HG02884 (cell line): ENCODE results near the gene E2F3.

Experiments used
- ATAC-seq: cut with Tn5 transposase; IDR thresholded peaks from one replicate; pipeline ENCODE4 v1.9.1; 2021; ENCODE audit warnings: mild to moderate bottlenecking, moderate library complexity; ENCODE audit not compliant: unreplicated experiment

The E2F3 gene

DNA sequence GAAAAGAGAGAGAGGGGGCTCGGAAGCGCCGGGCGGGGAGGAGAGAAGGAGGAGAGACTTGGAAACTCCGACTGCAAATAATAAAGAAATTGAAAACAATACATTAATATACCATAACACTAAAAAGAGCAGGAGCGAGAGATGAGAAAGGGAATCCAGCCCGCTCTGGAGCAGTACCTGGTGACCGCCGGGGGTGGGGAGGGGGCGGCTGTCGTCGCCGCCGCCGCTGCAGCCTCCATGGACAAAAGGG is 338 bp downstream of the E2F3 start:
- no peak for ATAC-seq

DNA sequence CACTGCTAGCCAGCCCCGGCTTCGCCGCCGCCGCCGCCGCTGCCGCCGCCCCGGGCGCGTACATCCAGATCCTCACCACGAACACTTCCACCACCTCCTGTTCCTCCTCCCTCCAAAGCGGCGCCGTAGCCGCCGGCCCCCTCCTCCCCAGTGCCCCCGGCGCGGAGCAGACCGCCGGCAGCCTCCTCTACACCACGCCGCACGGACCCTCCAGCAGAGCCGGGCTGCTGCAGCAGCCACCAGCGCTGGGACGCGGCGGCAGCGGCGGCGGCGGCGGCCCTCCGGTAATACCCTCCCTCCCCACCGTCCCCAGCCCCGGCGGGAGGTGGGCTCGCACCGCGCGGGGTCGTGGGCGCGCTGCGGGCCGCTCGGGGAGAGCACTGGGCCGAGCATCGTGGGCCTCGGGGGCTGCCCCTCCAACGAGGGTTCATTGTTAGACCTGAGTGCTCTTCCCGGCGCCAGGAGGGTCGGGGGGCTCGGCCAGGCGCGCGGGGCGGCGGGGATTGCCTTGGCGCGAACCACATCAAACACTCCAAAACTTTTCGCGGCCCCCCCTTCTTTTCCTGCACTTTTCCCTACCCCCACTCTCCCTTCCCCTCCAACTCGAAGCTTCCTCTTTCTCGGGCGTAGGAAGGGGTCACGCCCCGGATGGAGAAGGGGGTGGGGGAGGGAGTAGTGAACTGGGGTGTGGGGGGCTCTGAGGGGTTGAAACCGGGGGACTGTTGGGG is 827 bp downstream of the E2F3 start:
- ATAC-seq = no peak

DNA sequence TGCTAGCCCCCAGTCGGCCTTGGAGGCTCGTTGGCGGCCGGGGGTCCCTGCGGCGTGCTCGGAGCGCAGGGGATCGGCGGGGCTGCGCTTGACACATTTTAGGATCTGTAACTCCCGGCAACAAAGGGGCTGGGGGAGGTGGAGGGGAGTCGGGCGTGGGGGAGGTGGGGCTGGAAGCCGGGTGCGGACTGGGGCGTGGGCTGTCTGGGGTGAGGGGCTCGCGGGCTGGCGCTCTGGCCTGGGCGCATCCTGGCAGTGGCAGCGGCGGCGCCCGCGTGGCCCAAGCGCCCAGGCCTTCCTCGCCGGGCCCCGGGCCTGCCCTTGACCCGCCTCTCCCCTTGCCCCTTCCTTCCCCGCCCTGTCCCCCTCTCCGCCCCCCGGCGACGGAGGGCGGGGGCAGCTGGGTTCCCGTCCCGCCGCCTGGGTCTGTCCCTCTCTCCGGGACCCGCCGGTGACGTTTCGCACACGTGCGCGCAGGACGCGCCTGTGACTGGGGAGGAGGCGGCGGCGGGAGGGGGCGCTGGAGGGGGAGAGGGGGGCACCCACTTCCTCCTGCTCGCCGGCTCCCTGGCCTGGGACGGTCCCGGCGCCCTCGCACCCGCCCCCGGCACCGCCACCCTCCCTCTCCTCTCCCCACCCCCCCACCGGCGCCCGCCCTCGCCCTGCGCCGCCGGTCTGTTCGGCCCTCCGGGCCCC is 1.5 kb downstream of the E2F3 start:
- ATAC-seq = peak; percentile 36

DNA sequence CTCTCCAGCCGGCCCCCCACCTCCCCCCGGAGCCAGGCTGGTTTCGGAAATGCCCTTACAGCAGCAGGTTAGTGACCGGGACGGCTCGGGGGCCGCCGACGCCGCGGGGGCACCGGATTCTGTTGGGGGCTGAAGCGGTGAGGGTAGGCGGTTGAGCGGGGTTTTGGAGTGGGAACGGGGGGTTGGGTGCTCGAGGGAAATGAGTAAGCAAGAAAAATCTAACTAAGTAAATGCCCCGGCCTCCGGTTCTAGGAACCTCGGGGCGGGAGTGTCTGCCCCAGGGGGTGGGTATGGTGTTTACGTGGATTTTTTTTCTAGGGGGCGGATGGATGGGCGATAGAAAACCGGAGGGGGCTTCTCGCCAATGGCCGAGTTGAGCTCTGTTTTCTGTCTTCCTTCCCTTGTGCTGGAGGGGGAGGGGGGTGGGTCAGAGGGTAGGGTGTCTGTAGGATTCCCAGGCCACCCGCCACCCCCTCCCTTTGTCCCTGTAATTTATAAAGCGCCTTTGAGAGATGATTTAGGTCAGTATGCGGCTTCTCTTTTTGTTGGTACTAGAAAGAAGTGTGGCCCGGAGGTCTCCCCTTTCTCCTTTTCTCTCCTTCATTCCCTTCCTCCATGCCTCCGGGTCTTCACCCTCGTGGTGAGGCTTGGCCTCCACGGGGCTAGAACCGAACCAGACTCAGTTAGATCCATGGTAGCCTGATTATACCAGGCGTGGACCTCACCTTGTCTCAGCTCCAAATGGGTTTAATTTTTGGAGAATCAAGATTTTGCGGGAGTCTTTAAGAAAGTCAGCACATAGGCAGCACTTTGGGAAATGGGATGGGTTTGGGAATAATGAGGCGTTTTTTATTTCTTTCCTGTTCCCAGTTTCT is 2.3 kb downstream of the E2F3 start:
- ATAC-seq = peak; percentile 1

DNA sequence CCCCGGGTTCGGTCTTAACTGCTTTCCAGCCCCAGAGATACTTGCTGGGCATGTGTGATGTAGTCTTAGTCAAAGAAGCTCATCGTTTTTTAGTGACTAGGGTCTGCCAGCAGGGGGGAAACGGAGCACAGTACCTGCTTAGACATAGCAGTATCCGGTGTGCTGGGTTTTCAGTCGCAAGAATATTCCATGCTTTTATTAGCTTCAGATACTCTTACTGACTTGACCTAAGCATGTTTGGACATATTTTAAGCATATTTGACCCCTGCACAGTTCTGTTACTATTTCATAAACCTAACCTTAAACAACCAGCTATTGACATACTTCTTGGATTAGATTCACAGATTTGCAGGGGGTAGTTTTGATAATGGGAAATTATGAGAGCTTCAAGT is 3.0 kb downstream of the E2F3 start:
- ATAC-seq = peak; percentile 26

DNA sequence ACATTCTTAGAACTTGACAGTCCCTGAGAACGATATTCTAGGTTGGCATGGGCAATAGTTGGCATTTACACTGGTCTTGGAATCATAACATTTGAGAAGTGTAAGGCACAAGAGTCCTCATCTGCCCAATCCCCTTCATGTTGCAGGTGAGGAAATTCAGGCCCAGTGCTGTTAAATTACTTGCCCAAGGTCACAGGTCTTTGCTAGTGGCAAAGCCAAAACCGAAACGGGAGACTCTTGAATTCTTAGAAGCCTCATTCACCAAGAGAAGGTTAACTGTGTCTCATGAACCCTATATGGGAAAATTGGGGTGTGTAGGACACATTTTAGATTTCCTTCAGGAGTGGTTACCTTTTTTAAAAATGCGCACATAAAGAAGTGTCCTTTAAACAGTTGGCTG is 7.2 kb downstream of the E2F3 start:
- no peak for ATAC-seq

DNA sequence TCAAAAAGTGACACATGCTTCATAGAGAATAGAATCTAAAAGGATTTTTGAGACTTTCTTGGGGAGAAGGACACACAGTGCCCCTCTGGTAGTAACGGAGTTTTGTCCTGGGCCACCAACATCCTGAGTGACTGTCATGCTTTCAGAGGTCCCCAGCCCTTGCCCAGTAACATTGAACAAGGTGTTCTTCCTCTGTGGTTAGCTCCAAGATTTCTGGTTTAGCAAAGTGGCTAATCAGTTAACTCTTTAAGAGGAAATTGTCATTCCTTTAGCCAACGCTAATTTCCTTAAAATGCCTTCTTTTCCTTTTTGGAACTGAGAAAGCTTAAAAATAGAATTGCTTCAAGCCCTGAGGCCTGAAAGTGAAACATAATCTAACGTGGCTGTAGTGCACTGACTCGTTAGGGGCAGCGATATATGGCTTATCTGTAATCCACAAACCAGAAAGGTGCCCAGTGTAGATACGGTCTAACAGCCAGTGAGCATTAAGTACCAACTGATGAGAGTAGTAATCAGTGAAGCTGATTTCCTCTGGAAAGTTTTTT is 7.8 kb downstream of the E2F3 start:
- ATAC-seq = peak; percentile 90

DNA sequence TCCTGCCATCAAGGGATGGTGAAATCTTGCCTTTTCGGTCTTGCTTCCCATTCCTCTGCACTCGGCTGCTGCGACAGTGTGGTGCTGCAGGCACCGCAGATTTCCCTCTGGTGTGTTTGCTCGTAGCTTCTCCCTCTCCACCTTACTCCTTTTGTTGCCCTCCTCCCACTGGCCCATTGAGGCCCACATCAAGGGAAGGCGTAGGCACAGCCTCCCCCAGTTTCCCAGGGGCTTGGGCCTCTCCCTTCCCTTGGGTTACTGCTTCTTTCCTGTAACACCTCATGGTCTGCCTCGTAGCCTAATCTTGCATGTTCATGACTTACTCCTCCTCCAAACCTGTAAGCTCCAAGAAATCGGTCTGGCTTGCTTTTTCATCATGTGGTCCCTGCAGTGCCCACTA is 9.9 kb downstream of the E2F3 start:
- ATAC-seq = no peak

DNA sequence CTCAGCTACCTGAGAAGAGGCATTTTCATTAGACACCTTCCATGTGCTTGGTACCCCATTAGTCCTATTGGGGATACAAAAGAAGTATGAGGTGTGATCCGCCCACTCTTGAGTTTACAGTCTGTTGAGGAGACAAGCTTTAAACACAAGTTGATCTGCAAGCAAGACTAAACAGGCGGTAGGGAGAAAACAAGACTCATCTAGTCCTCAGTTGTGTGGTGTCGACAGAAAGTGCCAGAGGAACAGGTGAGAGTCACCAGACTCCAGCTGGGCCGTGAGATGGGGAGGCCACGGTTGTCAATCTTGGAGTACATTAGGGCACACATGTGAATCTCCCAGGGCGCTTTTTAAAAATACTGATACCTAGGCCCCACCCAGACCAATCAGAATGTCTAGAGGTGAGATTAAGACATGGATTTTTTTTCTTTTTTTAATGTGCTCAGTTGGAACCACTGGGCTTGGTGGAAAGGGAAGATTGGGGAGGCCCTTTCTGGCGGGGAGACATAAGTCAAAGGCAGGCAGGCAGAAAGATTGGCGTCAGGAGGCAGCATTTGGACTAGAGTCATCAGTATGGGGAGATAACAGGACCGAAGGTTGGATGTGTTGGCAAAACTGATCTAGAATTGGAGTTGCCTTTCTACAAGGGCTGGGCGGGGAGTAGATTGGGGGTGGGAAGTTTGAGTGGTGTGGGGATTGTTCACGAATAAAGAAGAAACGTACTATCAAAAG is 10.4 kb downstream of the E2F3 start:
- ATAC-seq = no peak

DNA sequence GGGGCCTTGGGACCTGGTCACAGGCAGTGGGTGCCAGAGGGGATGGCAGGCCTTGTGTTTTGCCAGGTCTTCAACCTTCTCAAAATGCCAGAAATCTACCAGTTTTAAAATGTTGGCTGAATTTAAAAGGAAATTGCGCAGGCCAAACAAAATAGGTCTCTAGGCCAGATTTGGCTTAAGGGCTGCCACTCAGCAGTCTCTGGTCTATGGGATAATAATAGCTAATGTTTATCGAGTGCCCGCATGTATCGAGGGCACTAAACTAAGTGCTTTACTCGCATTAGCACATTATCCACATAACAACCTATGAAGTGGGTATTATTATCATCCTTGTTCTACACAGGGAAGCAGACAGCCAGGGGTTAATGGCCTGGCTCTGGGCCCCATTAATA is 11.0 kb downstream of the E2F3 start:
- no peak for ATAC-seq

DNA sequence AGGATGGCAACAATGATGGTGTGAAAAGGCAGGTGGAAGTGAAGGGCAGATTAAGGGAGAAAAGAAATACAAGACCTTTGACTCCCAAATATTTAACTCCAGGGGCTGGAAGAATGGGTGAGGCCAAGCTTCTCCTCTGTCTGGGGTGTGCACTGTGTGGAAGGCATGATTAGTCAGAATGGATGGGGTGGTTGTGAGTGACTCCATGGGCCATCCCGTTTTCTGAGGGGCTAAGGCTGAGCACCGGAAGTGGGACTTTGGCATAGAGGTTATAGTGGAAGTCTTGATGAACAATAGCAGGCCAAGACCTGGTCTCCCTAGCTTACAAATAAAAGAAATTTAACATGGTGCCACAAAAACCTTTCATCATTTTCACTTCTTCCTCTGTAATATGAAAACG is 12.1 kb downstream of the E2F3 start:
- no peak for ATAC-seq

DNA sequence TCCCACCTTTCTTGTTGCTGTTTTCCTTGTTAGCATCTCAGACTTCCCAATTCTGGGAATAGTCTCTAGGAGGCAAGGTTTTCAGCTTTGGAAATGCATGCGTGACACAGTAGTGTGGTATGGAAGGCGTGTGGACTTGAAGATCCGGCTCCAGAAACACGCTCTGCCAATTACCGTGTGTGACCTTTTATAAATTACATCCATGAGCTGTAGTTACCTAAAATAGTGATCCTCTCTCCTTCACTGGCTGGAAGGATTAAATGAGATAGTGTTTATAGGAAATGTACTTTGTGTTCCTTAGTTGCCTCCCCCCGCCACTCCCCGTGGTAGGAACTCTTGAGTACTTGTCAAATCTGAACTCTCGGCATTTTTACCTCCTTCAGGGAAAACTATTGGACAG is 13.0 kb downstream of the E2F3 start:
- ATAC-seq = no peak

DNA sequence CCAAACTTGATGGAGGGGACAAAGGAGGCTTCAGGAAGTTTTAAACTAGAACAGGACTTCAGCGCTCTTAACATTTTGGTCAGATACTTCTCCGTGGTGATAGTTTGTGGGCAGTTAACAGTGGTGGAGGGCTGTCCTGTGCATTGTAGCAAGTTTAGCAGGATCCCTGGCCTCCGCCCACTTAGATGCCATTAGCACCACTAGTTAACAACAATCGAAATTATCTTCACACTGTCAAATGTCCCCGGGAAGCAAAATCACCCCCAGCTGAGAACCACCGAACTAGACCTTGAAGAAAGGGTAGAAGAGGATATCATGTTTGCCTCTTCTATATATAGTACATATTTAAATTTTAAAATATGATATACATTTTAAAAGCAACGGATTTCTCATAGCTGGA is 13.6 kb downstream of the E2F3 start:
- no peak for ATAC-seq

DNA sequence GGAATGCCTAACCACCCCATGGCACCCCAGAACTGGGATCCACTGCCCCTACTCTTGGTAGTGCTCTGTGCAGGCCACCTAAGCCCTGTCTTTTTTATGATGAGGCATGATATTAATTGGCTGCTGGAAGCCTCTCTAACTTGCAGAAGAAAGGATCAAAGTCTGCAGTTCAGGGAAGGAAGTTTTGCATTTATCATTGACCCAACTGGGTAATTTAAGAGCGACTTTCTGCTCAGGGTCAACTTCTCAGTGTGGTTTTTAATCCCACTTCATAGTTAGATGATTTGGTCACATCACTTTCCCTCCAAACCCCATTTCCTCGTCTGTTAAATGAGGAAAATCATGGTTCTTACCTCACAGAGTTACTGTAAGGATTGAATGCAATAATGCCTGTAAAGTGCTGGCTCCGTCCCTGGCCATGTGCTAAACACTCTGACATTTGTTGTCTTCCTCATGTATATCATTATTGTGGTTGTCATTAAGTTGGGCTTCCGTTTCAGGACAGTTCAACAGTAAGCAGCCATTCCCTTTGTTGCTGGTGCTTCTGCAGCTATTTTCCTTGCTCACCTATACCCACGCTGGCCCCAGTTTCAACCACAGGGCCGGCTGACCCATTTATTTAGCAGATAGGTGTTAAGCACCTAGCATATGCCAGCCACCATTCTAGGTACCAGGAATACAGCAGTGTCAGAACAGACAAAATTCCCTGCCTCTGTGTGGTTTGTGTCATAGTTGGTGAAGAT is 14.2 kb downstream of the E2F3 start:
- ATAC-seq = no peak

DNA sequence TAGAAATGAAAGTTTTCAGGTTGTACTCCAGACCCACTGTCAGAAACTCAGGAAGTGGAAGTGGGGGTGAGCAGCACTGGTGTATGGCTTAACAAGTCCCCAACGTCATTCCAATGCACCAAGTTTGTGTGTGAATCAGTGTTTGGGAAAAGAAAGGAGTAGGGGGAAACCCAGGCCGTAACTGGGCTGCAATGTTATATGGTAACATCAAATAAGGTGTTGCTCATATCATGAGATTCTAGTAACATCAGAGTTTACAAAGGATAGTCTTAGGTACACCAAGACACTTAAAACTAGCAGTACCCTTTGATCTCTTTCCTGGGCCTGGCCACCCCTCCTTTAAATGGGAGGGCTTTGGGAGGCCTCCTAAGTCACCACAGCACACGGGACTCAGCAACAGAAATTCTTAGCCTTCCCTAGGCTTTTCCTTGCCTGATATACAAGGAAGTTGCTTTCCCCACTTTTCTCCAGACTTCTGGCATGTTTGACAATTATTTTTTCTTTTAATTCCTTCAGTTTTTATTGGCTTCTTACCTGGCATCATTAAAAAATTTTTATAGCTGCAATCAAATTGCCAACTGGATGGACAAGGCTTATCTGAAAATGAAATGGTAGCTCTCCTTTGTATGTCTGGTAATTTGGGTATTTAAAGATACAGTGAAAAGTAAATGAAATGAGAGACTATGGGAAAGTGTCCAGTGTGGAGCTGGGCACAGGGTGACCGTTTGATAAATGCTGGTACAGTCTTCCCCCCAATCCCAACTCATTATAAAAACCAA is 15.1 kb downstream of the E2F3 start:
- no peak for ATAC-seq

DNA sequence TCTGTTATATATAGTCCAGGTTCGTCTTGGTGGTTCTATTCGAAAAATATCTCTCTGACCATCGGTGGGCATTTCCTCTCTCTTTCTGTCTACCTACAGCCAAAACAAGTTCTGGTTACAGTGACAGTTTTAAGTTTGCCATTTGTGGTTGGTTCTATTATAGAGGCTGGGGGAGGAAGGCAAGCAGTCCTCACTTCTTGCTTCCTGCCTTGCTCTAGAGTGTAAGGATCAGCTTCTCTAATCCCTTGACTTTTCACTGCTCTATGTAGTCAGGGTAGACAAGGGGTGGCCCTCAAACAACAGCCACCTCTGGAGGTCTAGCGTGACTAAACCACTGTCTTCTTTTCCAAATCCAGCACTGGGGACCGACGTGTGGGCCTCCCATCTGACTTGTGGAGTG is 16.1 kb downstream of the E2F3 start:
- ATAC-seq = peak; percentile 54

DNA sequence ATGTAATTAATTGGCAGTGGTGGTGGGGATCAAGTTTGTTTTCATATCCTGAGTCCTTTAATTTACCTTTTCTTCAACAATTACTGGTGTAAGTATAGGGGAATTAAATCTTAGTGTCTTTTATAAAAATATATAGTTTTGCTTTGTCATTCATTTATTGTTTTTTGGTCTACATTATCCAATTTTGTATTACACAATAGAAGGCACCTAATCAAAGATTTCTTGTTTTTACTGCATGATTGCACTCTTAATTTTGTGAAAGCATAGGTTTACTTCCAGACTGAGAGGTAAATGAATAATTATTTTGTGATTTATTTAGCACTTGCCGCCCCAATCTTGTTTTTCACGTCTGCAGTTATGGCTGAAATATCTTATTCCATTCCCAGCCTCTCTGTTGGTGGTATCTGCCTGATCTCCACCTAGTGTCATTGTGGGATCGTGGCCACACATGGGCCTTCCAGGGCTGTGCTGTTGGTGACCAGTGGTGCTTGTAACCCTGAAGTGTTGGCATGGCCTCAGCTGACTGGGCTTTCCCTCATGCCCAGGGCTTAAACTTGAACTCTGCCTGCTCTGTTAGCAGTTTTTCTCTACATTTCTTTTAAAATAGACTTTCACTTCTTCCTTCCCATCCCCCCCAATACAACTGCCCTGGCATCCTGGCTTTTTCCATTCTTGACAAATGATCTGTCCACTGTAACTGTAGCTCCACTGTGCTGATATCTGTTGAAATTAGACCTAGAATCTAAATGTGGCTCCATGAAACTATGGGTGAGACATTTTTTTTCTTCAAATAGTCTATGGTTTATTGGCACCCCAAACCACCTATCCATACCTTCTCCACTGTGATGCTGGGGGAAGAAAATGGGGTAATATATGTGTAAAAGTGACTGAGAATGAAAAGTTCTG is 24.8 kb downstream of the E2F3 start:
- ATAC-seq = no peak

DNA sequence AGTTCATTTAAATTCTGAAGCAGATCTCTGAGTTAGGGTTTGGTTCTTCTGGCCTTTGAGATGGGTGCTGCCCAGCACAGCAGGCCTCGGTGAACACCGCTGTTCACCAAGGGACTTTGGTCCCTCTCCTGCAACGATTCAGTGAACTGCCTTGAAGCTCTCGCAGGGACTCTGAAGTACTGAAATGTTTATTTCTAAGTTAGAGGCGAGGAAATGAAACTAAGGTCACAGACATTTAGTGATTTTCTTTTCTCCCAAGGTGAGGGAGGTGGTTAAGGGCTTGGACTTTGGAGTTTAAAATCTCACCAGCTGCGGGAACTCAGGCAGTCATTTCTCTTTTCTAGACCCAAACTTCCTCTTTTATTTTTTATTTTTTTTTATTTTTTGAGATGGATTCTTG is 26.2 kb downstream of the E2F3 start:
- peak; percentile 89 for ATAC-seq

DNA sequence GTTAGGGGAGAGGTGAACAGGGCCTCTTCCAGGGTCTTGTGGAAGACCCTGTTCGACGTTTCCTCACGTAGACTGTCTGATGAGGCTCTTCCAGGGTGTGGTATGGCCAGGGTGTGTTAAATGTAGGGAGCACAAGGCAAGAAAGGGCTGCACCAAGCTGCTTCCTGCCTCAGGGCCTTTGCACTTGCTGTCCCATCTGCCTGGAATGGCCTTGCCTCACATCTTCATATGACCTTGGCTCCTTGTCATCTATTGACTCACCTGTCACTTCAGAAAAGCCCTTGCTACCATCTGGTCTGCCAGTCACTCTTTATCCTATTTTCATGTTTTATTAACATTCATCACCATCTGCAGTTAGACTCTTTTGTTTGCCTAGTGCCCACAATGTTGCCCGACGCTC is 31.0 kb downstream of the E2F3 start:
- no peak for ATAC-seq
